HG03159 (cell line): Measurements from ENCODE around the gene SP7.
A peak's percentile ranks its signal among the peaks of the same experiment; 100 is the strongest.
"Not testable (repeated sequence)": the region's sequence is repeated elsewhere in the genome, so short reads cannot be mapped to it uniquely, and the experiment has no call there.

Source experiments
- ATAC-seq: cut with Tn5 transposase; IDR thresholded peaks from one replicate; pipeline ENCODE4 v1.9.1; 2021; ENCODE audit warnings: mild to moderate bottlenecking, moderate library complexity; ENCODE audit not compliant: unreplicated experiment

SP7 gene

DNA sequence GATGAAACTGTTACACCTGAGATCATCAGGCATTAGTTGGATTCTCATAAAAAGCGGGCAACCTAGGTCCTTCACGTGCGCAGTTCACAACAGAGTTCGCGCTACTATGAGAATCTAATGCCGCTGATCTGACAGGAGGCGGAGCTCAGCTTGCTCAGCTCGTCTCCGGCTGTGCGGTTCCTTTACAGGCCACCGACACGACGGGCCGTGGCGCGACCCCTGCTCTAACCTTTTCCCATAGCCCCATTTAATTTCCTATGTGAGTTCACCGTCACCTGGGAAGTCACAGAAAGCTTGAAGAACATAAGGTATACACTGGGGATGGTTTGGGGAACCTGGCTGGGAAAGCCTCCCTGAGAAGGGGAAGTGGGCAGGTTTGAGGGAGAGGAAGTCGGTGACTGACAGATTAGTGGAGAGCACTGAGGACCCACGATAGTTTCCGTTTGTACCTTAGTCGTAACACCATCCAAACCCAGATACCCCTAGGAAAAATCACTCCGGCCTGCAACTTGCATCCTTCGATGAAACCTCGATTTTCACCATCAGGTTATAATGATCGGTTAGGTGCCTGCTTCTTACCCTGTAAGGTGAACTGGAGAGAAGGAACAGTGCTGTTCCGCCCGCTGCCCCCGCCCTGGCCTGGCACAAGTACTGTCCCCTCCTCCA, 11.9 kb downstream of the SP7 start:
- ATAC-seq: peak; percentile 24

DNA sequence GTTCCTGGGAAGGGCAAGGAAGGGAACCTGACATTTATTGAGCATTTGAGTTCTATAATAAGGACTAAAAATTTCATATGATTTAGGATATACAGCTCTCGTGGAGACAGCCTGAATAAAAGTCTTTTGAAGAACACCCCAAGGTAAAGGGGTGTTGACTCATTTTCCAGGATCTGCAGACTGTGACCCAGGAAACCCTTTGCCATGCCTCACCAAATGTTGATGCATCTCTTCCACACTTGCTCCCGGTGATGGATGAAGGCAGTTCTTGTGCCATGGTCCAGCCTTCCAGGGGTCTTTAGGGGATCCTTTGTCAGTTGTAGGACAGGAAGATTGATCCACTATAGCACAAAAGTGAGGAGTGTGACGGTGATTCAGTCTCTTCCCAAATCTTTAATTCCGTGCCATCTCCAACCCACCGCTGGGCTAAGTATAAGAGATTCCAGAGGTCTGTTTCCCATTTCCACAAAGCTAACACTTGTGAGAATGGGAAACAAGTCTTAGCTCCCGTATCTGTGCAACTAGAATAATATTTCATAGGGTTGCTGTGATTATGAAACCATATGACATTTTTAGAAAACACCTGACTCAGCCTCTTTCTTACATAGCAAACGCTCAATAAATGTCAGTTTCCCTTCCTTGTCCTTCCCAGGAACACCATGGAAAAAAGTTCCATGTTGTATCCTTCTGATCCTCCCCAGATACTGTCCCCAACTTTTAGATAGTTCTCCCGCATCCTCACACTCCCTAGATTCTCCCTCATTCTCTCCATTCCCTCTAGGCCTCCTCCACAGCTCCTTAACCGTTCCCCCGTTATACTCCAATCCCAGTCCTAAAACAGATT, 15.6 kb downstream of the SP7 start:
- ATAC-seq: no peak

GRCh38 chr12:53313996-53314395, 22.2 kb downstream of the SP7 start:
- ATAC-seq: no peak

DNA sequence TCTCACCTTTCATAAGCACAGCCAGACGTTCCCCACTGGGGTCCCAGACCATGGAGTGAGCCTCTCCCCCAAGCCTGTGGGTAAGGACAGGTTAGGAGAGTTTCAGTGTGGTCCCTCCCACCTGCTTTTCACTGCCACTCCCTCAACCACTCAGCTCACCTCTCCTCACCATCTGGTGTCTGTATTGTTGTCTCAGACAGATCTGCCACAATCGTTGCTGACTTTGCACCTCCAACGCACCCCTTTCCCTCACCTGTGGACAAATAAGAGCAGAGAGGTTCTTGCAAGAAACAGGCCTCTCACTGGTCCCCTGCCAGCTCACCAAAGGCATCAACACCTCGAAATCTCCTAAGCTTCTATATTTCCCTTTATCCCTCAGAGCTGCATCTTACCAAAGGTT, 27.9 kb downstream of the SP7 start:
- no peak for ATAC-seq

GRCh38 chr12:53306826-53307225, 29.3 kb downstream of the SP7 start:
- ATAC-seq: no peak

GRCh38 chr12:53302903-53303302, 33.3 kb downstream of the SP7 start:
- no peak for ATAC-seq

GRCh38 chr12:53300187-53300586, 36.0 kb downstream of the SP7 start:
- no peak for ATAC-seq

- ATAC-seq: peak; percentile 60
Observed at GRCh38 chr12:53299454-53300180, 36.5 kb downstream of the SP7 start, which contains the start of gene MYG1. MYG1 (plus strand) TSS chr12:53299695; CDS start chr12:53299738, 43 bp downstream.

DNA sequence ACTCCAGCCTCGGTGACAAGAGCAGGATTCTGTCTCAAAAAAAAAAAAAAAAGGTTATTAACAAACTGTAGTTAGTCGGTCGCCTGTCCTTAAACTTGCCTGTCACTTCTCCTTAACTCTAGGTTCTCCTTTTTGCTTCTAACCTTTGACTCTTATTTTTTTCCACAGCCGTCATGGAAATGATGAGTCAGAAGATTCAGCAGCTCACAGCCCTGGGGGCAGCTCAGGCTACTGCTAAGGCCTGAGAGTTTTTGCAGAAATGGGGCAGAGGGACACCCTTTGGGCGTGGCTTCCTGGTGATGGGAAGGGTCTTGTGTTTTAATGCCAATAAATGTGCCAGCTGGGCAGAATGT, 37.1 kb downstream of the SP7 start:
- no peak for ATAC-seq

DNA sequence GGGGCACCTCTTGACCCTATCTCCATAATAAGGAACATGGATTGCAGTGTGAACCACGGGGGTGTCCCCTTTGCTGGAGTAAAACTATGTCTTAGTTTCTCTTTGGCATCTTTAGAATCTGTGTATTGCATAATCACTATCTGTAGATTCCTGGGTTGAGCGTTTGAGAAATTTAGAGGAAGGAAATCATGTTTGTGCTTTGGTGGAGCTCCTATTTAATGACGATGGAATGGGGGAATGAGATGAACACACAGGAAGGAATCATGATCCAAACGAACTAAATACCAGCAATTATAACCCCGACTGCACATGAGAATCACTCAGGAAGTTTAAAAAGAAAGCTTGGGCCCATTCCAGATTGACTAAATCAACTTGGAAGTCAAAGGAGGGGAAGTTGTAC, 38.0 kb downstream of the SP7 start:
- ATAC-seq: no peak

DNA sequence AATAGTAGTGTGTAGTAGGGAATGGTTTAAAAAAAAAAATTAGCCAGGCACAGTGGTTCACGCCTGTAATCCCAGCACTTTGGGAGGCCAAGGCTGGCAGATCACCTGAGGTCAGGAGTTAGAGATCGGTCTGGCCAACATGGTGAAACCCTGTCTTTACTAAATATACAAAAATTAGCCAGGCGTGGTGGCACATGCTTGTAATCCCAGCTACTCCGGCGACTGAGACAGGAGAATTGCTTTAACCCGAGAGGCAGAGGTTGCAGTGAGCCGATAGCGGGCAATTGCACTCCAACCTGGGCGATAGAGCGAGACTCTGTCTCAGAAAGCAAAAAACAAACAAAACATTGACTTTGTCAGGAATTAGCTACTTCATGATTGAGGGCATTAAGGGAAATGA, 39.0 kb downstream of the SP7 start:
- not testable (repeated sequence) for ATAC-seq

DNA sequence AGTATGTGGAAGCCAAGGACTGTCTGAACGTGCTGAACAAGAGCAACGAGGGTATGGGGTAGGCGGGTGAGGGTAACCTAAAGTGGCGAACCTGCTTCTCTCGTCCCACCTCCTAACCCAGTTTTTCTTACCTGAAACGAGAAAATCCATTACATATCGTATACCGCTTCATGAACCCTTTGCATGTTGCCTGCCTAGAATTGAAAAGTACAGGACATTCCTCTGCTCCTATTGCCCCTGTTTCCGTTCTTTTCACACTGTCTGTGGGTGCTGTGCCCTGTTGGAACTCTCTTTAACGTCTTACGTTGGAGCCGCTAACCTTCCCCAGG, 40.3 kb downstream of the SP7 start:
- ATAC-seq: no peak

DNA sequence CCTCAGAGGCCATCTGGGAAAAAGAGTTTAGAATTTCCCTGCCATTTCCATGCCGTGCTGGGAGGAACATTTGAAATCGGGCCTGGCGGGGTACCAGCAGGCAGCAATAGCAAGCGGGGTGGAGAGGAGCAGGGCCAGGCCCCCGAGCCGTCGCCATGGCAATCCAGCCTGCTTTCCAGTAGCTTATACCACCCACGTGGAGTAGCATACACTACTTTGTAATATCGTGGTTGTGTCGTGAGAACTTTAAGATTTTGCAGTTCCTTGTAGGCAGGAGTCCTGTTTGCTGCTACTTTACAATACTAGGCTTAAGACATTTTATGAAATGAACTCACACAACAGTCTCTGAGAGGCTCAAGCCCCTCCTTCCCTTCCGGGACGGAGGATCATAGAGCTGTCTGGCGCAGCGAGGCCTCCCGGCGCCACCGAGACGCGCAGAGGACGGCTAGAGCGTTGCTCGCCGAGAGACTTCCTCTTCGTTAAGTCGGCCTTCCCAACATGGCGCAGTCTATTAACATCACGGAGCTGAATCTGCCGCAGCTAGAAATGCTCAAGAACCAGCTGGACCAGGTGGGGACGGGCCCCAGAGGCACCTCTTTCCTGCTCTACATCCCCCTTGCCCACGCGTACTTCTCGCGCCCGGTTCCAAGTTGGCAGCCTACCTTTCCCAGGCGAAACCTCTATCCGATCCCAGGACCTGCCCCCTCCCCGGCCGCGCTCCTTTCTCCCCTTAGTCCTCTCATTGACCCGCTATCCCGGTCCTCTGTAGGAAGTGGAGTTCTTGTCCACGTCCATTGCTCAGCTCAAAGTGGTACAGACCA, 40.9 kb downstream of the SP7 start, which contains the start of gene PFDN5:
PFDN5 (plus strand) TSS at position 473 of the 821 bp plus-strand sequence; CDS start at position 499, 26 bp downstream.
- ATAC-seq: peak; percentile 79

GRCh38 chr12:53292426-53292825, 43.7 kb downstream of the SP7 start:
- no peak for ATAC-seq

GRCh38 chr12:53290661-53291060, 45.5 kb downstream of the SP7 start:
- no peak for ATAC-seq

DNA sequence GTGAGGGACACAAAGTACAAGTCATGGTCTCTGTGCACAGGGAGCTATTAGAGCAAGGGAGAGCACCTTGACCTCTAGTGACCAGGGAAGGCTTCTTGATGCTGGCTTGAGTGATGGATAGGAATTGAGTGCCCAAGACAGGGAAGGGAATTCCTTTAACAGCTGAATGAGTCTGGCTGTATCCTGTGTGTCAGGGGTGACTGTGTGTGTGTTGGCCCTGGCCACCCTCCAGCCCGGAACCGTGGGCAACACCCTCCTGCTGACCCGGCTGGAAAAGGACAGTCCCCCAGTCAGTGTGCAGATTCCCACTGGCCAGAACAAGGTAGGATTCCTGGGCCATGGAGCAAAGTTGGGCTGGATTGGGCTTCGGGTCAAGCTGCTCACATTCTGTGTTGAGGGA, 46.3 kb downstream of the SP7 start:
- no peak for ATAC-seq

DNA sequence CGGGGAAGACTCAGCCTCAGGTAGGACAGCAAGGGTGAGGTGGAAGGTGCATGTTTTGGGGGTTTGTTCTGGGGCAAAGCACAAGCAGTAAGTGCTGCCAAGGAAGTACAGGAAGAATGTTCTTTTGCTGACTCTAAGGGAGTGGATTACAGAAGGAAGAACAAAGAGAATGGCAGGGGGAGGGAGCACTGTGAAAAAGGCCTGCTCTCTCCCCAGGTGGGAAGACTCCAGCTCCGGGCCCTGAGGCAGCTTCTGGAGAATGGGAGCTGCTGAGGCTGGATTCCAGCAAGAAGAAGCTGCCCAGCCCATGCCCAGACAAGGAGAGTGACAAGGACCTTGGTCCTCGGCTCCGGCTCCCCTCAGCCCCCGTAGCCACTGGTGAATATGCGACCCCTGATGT, 47.8 kb downstream of the SP7 start:
- no peak for ATAC-seq

DNA sequence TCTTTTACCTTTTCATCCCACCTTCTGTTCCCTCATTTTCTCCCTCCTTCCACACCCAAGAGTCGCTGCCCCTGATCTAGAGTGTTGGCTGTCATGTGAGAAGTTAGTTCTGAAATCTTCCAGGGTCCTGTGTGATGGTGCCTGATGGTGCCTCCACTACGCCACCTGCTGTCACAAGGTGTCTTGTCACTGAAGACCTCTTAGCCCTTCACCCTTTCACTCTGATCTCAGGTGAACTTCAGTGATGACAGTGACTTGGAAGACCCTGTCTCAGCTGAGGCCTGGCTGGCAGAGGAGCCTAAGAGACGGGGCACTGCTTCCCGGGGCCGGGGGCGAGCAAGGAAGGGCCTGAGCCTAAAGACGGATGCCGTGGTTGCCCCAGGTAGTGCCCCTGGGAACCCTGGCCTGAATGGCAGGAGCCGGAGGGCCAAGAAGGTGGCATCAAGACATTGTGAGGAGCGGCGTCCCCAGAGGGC, 48.4 kb downstream of the SP7 start:
- ATAC-seq: no peak

GRCh38 chr12:53286448-53286847, 49.7 kb downstream of the SP7 start:
- no peak for ATAC-seq

GRCh38 chr12:53279888-53280498, 56.2 kb downstream of the SP7 start:
- no peak for ATAC-seq
